ENCODE results near the gene TTC28.
A peak's percentile ranks its signal among the peaks of the same experiment; 100 is the strongest.
"Not testable (repeated sequence)": the region's sequence is repeated elsewhere in the genome, so short reads cannot be mapped to it uniquely, and the experiment has no call there.

Gene TTC28

GRCh38 chr22:28560743-28561101, 118.9 kb downstream of the TTC28 start:
- not testable (repeated sequence) for DNase-seq (ENCODE audit: low read depth, low spot score)

GRCh38 chr22:28560046-28560742, 119.4 kb downstream of the TTC28 start:
- DNase-seq (ENCODE audit: low read depth, low spot score): no peak

GRCh38 chr22:28557184-28557583, 122.5 kb downstream of the TTC28 start:
- no peak for DNase-seq (ENCODE audit: low read depth, low spot score)

GRCh38 chr22:28553108-28553866, 126.4 kb downstream of the TTC28 start:
- not testable (repeated sequence) for DNase-seq (ENCODE audit: low read depth, low spot score)

GRCh38 chr22:28548406-28548805, 131.2 kb downstream of the TTC28 start:
- no peak for DNase-seq (ENCODE audit: low read depth, low spot score)

- no peak for DNase-seq (ENCODE audit: low read depth, low spot score)
These were observed 132.4 kb downstream of the TTC28 start for GRCh38 chr22:28547132-28547842.

GRCh38 chr22:28544431-28544868, 135.2 kb downstream of the TTC28 start:
- DNase-seq (ENCODE audit: low read depth, low spot score): no peak

GRCh38 chr22:28542980-28543621, 136.5 kb downstream of the TTC28 start:
- DNase-seq (ENCODE audit: low read depth, low spot score): no peak

- DNase-seq (ENCODE audit: low read depth, low spot score): no peak
These were observed 138.5 kb downstream of the TTC28 start for GRCh38 chr22:28541137-28541536.

GRCh38 chr22:28538922-28539321, 140.7 kb downstream of the TTC28 start:
- DNase-seq (ENCODE audit: low read depth, low spot score): no peak

- not testable (repeated sequence) for DNase-seq (ENCODE audit: low read depth, low spot score)
These were observed 149.1 kb downstream of the TTC28 start for GRCh38 chr22:28530565-28530964.

GRCh38 chr22:28529144-28529543, 150.5 kb downstream of the TTC28 start:
- DNase-seq (ENCODE audit: low read depth, low spot score): not testable (repeated sequence)

GRCh38 chr22:28521451-28521850, 158.2 kb downstream of the TTC28 start:
- DNase-seq (ENCODE audit: low read depth, low spot score): no peak

- no peak for DNase-seq (ENCODE audit: low read depth, low spot score)
These were observed 165.3 kb downstream of the TTC28 start for GRCh38 chr22:28514321-28514821.

- DNase-seq (ENCODE audit: low read depth, low spot score): not testable (repeated sequence)
These were observed 167.3 kb downstream of the TTC28 start for GRCh38 chr22:28512387-28512786.

- DNase-seq (ENCODE audit: low read depth, low spot score): no peak
These were observed 171.7 kb downstream of the TTC28 start for GRCh38 chr22:28507896-28508295.

GRCh38 chr22:28506150-28506535, 173.5 kb downstream of the TTC28 start:
- no peak for DNase-seq (ENCODE audit: low read depth, low spot score)

- DNase-seq (ENCODE audit: low read depth, low spot score): peak; percentile 17
These were observed 174.1 kb downstream of the TTC28 start for GRCh38 chr22:28505416-28506149.

GRCh38 chr22:28500006-28500405, 179.6 kb downstream of the TTC28 start:
- DNase-seq (ENCODE audit: low read depth, low spot score): no peak

GRCh38 chr22:28498044-28498443, 181.6 kb downstream of the TTC28 start:
- no peak for DNase-seq (ENCODE audit: low read depth, low spot score)

GRCh38 chr22:28497188-28497587, 182.5 kb downstream of the TTC28 start:
- DNase-seq (ENCODE audit: low read depth, low spot score): no peak
